COLO829 (cell line): ENCODE data around the gene CASKIN1.

Source experiments
- DNase-seq: peaks from one replicate; pipeline ENCODE4 v3.0.0; 2012; ENCODE audit warnings: low spot score

Gene CASKIN1

DNA sequence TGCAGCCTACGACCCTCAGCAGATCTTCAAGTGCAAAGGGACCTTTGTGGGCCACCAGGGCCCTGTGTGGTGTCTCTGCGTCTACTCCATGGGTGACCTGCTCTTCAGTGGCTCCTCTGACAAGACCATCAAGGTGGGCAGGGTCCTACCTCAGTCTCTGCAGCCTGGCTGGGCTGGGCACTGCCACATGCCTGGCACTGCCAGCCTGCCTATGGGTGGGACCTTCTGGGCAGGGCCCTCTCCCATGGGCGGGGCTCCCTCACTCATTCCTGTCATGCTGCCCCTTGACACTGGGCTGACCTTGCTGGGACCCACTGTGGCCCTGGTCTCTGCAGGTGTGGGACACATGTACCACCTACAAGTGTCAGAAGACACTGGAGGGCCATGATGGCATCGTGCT lies 22.5 kb downstream of the CASKIN1 start:
- no peak for DNase-seq

DNA sequence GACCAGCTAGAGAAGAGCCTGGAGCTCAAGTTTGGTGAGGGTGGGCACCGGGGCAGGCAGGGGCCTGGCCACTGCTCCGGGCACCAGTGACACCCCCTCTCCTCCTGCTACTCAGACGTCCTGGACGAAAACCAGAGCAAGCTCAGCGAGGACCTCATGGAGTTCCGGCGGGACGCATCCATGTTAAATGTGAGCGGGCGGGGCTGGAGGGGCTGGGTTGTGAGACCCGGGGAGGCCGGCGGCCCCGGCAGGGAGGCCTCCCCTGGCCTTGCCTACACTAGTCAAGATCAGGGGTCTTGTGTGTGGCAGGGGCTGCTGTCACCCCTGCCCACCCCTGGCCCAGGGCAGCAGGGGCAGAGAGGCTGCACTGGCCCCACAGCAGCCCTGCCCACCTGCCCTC lies 23.0 kb downstream of the CASKIN1 start:
- DNase-seq, result no peak

DNA sequence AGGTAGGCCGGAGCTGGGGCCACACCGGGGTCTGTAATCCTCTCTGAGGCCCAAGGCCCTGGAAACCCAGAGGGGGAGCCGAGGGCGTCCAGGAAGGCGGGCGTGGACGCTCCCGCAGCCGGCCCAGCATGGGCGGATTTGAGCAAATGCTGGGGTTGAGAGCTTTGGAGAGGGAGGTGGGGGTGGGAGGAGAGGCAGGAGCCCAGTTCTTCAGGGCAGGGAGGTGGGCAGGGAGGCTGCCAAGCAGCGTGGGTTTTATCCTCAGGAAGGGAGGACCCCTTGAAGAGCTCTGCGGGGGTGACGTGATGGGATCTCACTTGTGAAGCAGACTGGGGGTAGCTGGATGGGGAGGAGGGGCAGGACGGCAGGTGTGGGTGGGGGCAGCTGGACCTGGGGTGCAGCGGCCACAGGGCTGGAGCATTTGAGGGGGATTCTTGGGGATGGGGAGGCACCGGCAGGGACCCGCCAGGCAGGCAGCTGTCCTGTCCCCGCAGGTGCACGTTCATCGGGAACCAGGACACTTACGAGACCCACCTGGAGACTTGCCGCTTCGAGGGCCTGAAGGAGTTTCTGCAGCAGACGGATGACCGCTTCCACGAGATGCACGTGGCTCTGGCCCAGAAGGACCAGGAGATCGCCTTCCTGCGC lies 23.6 kb downstream of the CASKIN1 start:
- no peak for DNase-seq

DNA sequence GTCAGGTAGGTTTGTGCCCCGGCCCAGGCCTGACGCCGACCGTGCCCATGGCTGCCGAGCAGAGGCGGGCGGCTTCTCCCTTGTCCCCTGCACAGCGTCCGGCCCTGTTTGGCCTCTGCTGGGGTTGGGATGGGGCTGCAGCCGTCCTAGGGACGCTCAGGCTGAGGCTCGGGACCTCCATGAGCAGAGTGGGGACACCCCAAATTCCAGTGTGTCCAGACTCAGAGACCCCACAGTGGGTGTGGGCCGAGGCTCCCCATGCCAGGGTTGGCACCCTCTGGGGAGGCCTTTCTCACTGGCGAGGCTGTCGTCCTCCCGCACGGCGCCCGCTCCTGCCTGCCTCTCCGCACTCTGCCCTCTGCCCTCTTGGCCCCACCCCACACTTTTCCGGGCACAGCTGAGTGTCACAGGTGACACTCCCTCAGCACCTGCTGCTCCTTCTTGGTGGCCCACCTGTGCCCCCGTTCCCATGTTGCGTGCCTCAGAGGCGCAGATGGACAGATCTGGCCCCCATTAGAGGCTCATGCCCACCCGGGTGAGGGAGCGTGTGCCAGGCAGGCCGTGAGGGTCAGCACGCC lies 24.7 kb downstream of the CASKIN1 start:
- DNase-seq, result no peak

DNA sequence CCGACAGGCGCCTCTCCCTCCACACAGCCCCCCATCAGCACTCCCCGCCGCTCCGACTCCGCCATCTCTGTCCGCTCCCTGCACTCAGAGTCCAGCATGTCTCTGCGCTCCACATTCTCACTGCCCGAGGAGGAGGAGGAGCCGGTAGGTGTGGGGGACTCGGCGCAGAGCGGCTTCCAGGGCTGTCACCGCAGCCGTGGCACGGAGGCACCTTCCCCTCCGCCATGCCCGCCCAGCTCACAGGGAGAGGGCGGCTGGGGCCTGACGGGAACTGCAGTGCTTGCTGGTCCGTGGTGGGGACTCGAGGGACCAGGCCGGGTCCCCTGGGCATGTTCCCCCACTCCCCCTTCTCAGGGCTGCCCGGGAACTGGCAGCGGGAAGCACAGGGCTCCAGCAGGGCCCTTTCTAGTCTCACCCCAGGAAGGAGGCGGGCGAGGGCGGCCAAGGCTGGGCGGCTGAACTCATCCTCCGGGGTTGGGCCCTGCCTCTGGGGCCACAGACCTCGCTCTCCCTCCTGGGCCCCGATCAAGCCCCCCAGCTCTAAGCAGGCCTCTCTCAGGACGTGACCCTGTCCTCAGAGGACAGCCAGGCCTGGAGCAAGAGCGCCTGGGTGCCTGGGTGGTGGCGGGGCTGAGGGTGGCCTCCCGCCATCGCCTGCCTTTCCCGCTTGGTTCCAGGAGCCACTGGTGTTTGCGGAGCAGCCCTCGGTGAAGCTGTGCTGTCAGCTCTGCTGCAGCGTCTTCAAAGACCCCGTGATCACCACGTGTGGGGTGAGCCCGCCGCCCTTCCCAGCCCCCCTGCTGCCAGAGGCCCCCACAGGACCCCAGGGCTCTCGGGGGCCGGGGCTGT lies 25.6 kb downstream of the CASKIN1 start:
- no peak for DNase-seq

DNA sequence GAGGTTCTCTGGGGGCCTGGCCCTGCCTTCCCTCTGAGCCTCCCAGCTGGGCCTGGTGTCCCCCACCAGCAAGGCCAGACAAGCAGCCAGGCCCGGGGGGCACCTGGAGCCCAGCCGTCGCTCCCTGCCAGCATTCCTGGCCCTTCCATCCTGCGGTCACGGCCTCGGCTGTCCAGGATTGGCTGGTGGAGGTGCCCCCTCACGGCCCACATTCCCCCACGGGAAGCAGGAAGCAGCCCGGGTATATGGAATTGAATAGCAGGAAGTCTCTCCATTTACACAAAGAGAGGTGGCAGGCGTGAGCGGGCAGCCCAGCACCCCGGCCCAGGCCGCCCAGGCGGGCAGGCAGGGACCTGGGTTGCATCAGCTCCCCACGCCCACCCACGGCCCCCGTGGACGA lies 26.3 kb downstream of the CASKIN1 start:
- DNase-seq, result no peak

DNA sequence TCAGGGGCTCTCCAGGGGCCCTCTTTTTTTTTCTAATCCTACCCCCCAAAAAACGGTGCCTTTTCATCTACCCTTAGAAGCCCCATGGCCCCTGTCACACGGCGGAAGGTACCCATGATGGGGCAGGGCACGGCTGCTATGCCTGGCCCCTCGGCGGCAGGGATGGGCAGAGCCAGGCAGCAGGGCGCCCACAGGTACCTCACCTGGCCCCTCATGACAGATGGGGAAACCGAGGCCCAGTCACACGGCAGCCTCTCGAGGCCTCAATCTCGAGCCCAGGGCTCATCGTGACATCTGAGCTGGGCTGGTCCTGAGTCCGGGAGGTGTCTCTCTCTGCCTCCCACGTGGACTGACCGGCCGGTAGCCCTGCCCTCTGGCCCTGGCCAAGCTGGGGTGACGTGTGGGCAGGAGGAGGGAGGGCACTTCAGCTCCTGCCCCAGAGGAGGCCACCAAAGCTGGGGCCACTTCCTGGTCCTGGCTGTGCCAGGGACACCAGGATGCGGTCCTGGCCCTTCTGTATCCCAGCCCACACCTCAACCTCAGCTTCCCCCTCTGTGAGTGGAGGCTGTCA lies 29.3 kb downstream of the CASKIN1 start:
- no peak for DNase-seq

DNA sequence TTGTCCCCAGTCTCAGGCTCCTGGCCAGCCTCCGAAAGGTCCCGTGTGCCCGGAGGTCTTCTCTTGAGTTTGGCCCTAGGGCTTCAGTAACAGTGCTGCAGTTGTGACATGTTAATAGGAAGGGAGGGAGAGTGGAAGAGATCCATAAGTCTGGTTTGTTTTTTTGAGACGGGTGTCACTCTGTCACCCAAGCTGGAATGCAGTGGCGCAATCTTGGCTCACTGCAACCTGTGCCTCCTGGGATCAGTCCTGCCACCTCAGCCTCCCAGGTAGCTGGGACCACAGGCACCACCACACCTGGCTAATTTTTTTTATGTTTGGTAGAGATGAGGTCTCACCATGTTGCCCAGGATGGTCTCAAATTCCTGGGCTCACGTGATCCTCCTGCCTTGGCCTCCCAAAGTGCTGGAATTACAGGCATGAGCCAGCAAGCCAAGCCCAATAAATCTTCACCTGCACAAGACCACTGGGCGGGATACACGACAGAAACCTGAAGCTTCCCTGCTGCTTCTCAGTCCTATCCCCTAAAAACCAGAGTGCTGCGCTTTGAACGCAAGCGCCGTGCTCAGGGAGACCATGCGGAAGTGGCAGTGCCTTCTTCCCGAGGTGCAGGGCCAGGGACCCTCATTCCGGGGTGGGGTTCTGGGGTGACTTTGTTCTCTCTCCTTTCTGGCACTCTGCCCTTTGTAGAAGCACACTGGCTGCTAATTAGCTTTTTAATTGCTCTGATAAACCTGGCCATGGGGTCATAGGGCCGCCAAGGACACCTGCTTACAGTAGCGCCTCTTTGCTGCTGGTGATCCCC lies 29.9 kb downstream of the CASKIN1 start:
- no peak for DNase-seq

DNA sequence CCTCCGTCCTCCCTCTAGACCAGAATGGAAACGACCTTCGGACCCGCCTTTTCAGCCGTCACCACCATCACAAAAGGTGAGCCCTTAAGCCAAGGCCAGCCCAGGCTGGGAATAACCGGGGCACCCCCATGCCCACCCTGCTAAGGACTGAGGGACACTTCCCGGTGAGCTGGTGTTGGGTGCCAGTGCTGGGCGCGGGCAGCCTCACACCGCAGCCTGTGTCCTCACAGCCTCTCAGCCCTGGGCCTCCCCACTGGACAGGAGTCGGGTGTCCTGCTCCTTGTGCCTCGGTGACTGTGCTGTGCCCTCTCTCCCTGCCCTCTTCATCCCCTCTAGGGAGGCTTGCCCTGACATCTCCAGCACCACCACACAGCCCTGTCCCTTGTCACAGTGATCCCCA lies 30.5 kb downstream of the CASKIN1 start:
- no peak for DNase-seq

DNA sequence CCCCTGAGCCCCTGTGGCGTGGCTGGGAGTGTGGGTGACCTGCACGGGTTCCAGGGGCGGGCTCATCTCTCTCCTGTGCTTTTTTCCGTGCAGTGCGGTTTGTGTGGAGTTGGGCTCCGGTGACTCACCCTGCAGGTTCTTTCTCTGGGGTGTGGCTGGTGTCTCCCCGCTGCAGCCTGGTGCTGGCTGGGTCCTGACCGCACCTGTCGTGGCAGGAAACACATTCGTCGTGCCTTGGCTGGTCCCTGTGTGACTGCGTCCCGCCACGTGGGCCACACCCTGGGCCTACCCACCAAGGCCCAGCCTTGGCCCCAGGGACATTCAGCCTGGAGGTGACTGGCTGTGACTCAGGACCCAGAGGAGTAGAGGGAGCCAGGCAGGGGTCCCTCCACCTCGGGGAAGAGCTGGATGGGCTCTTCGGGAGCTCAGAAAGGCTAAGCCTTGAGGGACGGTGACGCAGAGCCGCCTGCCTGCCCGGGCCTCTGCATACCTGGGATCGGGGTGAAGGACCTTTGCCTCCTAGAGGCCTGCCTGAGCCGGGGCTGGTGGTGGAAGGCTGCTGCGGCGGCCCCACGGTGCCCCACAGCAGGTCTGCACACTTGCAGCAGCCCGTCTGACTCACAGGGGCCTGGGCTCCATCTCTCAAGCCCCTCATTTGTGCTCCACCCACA lies 33.1 kb downstream of the CASKIN1 start:
- DNase-seq, result no peak

DNA sequence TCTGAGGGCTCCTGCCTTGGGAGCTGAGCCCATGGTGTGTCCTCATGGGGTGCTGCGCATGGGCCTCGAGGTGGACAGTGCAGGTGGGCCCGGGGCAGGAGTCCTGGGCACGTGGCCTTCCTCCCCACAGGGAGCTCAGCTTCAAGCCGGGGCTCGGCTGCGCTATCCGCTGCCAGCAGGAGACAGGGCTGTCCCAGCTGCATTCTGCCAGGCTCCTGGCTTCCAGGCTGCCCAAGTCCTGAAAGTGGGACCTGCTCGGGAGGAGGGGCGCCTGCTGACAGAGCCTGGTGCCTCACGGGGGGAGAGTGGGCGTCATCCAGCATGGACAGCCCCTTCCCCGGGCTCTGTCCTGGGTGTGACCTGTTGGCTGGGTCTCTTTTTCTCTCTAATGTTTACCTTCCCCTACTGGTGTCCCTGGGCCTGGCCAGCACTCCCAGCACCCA lies 33.7 kb downstream of the CASKIN1 start:
- DNase-seq, result no peak

DNA sequence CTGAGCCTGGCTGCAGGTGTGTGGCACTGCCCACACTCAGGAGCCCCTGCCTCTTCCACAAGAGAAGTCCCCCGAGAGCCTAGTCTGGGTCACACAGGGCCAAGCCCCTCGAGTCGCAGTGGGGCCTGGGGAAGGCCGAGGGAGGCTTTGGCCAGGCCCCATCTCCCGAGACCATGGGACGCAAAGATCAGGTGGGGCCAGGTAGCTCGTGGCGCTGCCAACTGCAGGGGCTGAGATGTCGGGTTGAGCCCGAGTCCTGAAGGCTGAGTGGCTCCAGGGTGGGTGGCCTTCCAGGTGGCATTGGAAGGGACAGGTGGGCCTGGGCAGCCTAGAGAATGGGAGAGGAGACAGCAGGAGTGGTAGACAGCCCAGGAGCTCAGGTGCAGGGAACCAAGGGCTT lies 34.5 kb downstream of the CASKIN1 start:
- no peak for DNase-seq

DNA sequence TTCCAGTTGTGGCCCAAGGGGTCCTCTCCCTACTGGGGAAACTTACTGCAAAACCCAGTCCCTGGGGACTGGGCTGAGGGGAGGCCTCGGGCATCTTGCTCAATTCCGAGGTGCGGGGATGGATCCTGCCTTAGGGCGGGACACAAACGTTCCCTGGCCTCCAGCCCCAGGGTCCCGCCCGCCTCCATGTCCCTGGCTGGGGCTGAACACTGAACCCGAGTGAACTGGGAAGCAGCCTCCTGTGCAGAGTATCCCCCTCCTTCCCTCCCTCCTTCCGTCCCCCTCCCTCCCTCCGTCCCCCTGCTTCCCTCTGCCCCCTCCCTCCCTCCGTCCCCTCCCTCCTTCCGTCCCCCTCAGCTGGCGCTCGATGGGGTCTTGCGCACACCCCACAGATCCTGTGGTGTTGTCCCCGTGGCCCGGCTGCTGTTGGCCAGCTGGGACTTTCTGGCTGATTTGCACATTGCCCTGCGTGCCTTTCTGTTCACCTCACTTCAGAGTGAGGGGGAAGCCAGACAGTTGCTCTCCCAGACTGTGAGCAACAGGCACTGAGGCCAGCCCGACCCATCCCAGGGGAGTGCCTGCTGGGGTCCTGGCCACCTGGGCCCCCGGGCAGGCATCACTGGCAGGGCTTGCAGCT lies 35.4 kb downstream of the CASKIN1 start:
- DNase-seq, result no peak

DNA sequence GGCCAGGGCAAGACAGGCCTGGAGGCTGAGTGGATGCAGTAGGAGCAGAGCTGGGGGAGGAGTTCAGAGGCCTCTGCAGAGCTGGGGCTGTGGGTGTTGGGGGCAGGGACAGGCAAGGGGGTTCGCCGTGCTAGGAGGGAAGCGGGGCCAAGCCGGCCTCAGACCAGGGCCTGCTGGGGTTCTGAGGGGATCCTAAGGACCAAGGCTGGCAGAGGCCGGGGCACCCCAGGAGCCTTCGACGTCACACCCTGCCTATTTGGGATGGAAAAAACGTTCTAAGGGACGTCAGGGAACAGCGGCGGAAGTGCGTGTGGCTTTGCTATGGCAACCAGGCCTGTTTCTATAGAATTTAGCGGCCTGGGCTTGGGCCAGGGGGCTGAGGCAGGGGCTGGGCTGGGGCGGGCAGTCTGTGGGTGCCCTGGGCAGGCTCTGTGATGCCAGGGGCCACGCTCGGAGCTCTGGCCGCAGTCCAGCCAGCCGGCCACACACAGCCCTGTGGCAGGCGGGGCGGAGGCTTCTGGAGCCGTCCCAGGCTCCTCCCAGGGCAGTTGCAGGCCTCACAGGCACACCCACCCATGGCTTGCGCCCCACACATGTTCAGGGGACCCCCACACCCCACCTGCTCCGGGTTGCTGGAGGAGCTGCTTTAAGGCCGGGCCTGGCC lies 37.1 kb downstream of the CASKIN1 start:
- DNase-seq, result no peak

DNA sequence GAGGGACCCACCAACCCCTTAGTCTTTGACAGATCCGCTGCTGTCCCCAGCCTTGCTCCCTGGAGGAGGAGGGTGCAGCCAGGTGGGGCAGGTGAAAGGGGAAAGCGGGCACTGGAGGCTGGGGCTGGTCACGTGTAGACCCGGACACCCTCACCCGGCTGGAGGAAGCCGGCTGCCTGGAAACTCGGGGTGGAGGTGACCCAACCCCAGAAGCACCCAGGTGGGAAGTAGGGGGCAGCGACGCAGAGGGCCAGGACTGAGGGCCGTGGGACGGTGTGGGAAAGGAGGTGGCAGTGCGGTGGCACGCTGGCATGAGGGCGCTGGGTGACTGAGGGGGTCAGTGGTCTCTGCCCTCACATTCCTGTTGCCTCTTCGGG lies 38.2 kb downstream of the CASKIN1 start:
- no peak for DNase-seq

DNA sequence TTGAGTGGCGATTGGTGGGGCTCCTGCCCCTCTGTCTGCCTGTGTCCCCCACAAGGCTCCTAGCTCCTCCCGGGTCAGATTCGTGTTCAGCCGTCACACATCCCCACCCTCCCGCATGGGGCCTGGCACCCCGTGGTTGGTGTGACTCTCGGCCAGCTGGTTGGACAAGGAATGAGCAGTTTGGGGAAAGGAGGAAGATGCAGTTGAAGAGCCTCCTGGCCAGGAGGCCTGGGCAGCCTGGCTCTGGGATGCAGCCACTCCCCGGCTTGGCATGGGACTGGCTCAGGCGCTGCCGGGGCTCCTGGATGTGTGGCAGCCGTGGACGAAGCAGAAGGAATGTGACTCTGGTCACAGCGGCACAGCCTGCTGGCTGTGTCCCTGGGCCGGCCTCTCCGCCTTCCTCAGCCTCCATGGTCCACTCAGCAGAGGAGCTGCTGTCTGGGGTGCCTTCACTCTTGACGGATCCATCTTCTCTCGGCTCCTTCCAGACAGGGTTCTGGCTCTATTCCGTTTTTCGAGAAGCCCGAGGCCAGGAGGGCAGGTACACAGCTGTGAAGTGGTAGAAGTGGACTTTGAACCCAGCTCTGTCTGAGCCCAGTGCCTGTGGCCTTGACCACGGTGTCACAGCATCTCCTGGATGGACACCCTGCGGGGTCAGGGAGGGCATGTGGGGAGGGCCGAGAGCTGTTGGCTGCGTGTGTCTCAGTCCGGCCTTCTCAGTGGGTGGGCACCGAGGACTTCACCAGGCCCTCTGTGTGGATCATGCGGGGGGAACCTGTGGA lies 38.7 kb downstream of the CASKIN1 start:
- no peak for DNase-seq

DNA sequence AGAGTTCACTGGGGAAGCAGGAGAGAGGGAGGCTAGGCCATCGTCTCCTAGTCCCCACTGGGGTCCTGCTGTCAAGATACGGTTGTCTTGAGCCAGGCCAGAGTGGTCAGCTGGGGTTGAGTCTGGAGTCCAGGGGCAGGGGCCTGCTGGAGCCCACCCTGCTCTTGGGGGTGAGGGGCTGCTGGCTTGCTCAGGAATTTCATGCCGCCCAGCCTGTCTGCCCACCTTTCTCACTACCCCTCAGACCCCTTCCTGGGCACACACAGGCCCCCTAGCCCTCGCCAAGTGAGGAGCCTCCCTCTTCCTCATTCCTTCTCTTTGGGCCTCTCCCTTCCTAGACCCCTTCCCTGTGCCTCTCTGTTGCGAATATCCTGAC lies 39.6 kb downstream of the CASKIN1 start:
- no peak for DNase-seq

DNA sequence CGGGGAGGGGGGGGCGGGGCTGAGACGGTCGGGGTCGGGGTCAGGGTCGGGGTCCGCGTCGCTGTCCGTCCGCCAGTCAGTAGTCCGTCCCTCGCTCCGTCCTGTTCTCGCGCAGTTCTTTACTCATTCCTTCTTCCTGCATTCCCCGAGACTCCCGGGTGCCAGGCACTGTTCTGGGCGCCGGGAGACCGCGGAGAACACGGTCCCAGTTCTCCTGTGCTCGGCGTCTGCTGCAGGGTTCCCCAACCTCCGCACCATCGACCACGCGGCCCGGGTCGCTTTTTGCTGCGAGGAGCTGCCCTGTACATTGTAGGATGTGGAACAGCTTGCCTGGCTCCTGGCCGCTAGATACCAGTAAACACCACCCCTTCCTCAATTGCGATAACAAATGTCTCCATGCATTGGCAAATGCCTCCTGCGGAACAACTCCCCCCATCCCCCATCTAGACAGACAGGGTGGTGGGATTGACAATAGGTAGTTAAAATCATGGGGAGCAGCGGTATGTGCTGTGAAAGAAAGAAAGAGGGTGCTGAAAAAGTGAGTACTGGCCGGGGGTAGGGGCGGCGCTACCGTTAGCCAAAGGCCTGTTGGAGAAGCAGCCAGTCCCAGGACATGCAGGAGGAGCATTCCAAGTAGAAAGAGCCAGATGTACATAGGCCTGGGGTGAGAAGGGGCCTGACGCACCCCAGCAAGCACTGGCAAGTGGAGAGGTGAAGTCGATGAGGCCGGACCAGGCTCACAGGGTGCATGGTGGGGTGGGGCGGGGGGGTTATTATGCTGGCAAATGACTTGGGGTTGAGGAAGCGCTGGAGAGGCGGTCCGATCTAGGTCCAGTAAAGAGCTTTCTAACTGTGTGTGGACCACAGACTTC lies 40.2 kb downstream of the CASKIN1 start:
- no peak for DNase-seq
